K562 (cell line): ENCODE measurements around the gene TINAGL1. TPM values are rescaled to one million over a fixed set of nuclear protein-coding genes. Genes with fewer than 3 reads are reported as not detected.

Source experiments
- ATAC-seq: fragments of 200-7000 bp; cut with Tn5 transposase; 3 replicates; pipeline ENCODE4 v1.9.1; 2020; ENCODE audit warnings: moderate library complexity
- BruUV-seq: library from RNA; stranded (reverse); fragments of 400-500 nt; replicated peaks from 2 replicates; lab custom pipeline; 2021; lab: Mats Ljungman, UMichigan
- CTCF ChIA-PET: fragments of 300-600 bp; formaldehyde crosslinking; extraction: SDS; loops from one replicate; lab custom pipeline; 2021; ENCODE audit warnings: low intra/inter-chr PET ratio; lab: Yijun Ruan, JAX
- POLR2A ChIA-PET: fragments of 300-600, 350-650 bp; sonication (Branson Sonifier 250); formaldehyde crosslinking; extraction: SDS; loops from one replicate; lab custom pipeline; 2021; ENCODE audit warnings: antibody characterized with exemption, inconsistent platforms; lab: Yijun Ruan, JAX
- DNase-seq, 4 experiments: peaks; one replicate each; pipeline versions ENCODE4 v3.0.0 to v3.0.0-alpha.2; 2011 to 2018; ENCODE audit warnings: low spot score in 3 of 4, mixed read lengths in 3 of 4; ENCODE audit errors: extremely low read depth in 1 of 4
- FAIRE-seq: peaks from 2 replicates; lab custom pipeline; 2011; peaks lifted over from hg19 to GRCh38; lab: Jason Lieb, UNC
- H2AFZ ChIP-seq: 2 replicates; pipeline ENCODE4 v1.6.0; 2011; ENCODE audit warnings: low read depth, low read length, control low read depth, inconsistent platforms
- H3K27ac ChIP-seq: fragments of 200-600 bp; 3 replicates; pipeline ENCODE4 v1.8.0; 2011; ENCODE audit warnings: low read depth, mild to moderate bottlenecking, control low read depth, inconsistent platforms, low read length, moderate library complexity, mixed read lengths; ENCODE audit errors: extremely low read depth
- H3K27me3 ChIP-seq, 2 experiments: fragments of 300-600 bp in 1 of 2; 2 replicates in 1 of 2; 3 replicates in 1 of 2; pipeline versions ENCODE4 v1.6.0 to v1.8.0; 2011; ENCODE audit warnings: inconsistent platforms in 2 of 2, low read length in 2 of 2, mild to moderate bottlenecking in 1 of 2, mixed read lengths in 1 of 2, moderate library complexity in 1 of 2; ENCODE audit not compliant: control insufficient read depth in 2 of 2, insufficient read depth in 2 of 2
- H3K36me3 ChIP-seq: fragments of 300-600 bp; 3 replicates; pipeline ENCODE4 v1.8.0; 2011; ENCODE audit warnings: mild to moderate bottlenecking, low read length, inconsistent platforms; ENCODE audit not compliant: control insufficient read depth, insufficient read depth
- H3K4me1 ChIP-seq, 2 experiments: fragments of 200-600 bp in 1 of 2; replicated peaks in 1 of 2; 2 replicates in 1 of 2; 3 replicates in 1 of 2; pipeline versions ENCODE4 v1.5.1 to v1.8.0; 2011; ENCODE audit warnings: inconsistent platforms in 2 of 2, low read length in 2 of 2, mild to moderate bottlenecking in 1 of 2, mixed read lengths in 1 of 2, moderate library complexity in 1 of 2; ENCODE audit not compliant: control insufficient read depth in 2 of 2, insufficient read depth in 2 of 2
- H3K4me2 ChIP-seq: 2 replicates; pipeline ENCODE4 v1.6.1; 2011; ENCODE audit warnings: low read length, control low read depth, inconsistent platforms, mixed read lengths; ENCODE audit not compliant: insufficient read depth
- H3K4me3 ChIP-seq: fragments of 200-600 bp; sonication (generic), shearing (Covaris generic); 2 replicates; pipeline ENCODE4 v1.5.1; 2016; ENCODE audit warnings: control low read depth, inconsistent platforms
- H3K79me2 ChIP-seq: fragments of 200-600 bp; 3 replicates; pipeline ENCODE4 v1.8.0; 2011; ENCODE audit warnings: low read length, inconsistent platforms; ENCODE audit not compliant: control insufficient read depth, insufficient read depth
- H3K9ac ChIP-seq, 2 experiments: 2 replicates each; pipeline versions ENCODE4 v1.6.0 to v1.6.1; 2011; ENCODE audit warnings: low read depth in 2 of 2, low read length in 2 of 2, control low read depth in 1 of 2, inconsistent platforms in 1 of 2, mild to moderate bottlenecking in 1 of 2, mixed read lengths in 1 of 2; ENCODE audit not compliant: insufficient read depth in 1 of 2
- H3K9me1 ChIP-seq: one replicate; pipeline ENCODE4 v1.6.0; 2011; ENCODE audit warnings: inconsistent platforms, mild to moderate bottlenecking, low read length, moderate library complexity; ENCODE audit not compliant: control insufficient read depth, insufficient read depth
- H3K9me3 ChIP-seq: replicated peaks from 2 replicates; pipeline ENCODE4 v1.5.1; 2011; ENCODE audit warnings: low read depth, low read length, inconsistent platforms; ENCODE audit not compliant: control insufficient read depth, insufficient read depth
- H4K20me1 ChIP-seq: replicated peaks from 2 replicates; pipeline ENCODE4 v1.6.1; 2011; ENCODE audit warnings: low read length, inconsistent platforms, mixed read lengths; ENCODE audit not compliant: control insufficient read depth, insufficient read depth
- BRF2 ChIP-seq: IDR thresholded peaks from 3 replicates; pipeline ENCODE4 v1.6.1; 2011; ENCODE audit warnings: borderline replicate concordance, mild to moderate bottlenecking; ENCODE audit not compliant: insufficient read length, insufficient read depth
- HSF4 ChIP-seq: fragments of 250-450 bp; sonication (Bioruptor Pico); IDR thresholded peaks from 2 replicates; pipeline ENCODE4 v2.1.2; 2022; ENCODE audit warnings: mild to moderate bottlenecking, moderate library complexity, borderline replicate concordance
- LCOR ChIP-seq: sonication (generic); formaldehyde crosslinking; IDR thresholded peaks from 2 replicates; pipeline ENCODE4 v1.8.0; 2022; ENCODE audit warnings: mild to moderate bottlenecking, missing genetic modification reagents
- MAFG ChIP-seq: fragments of 450-650 bp; conservative IDR thresholded peaks from 2 replicates; pipeline ENCODE4 v1.6.1; 2016; ENCODE audit warnings: missing genetic modification characterization, missing compliant biosample characterization
- SMARCE1 ChIP-seq: fragments of 450-650 bp; IDR thresholded peaks from 2 replicates; pipeline ENCODE4 v1.7.1; 2016; ENCODE audit warnings: mild to moderate bottlenecking
- TEAD4 ChIP-seq, 2 experiments: sonication (generic) in 1 of 2; formaldehyde crosslinking in 1 of 2; IDR thresholded peaks; 2 replicates each; pipeline versions ENCODE4 v1.6.1 to v1.8.0; 2012 to 2022; ENCODE audit warnings: borderline replicate concordance in 1 of 2, inconsistent platforms in 1 of 2, low read length in 1 of 2, mild to moderate bottlenecking in 1 of 2, missing genetic modification reagents in 1 of 2
- TRIM24 ChIP-seq, 2 experiments: fragments of 450-650 bp; IDR thresholded peaks; 2 replicates each; pipeline ENCODE4 v1.6.1; 2016
- ZNF24 ChIP-seq: fragments of 450-650 bp; IDR thresholded peaks from 2 replicates; pipeline ENCODE4 v1.6.1; 2016
- ZNF384 ChIP-seq: IDR thresholded peaks from 2 replicates; pipeline ENCODE4 v1.6.1; 2012; ENCODE audit warnings: low read depth, low read length, improper control_type of control experiment
- ZNF512 ChIP-seq: IDR thresholded peaks from 2 replicates; pipeline ENCODE4 v1.6.1; 2016; ENCODE audit warnings: missing genetic modification characterization, missing compliant biosample characterization
- WGBS: fragments of 100-300 bp; shearing (Covaris generic); methylation state at CpG from one replicate; pipeline ENCODE4 v1.1.6; 2016; ENCODE audit warnings: low coverage, mixed read lengths; ENCODE audit not compliant: insufficient coverage; ENCODE audit errors: missing lambda C conversion rate; 5-methylcytosine and 5-hydroxymethylcytosine counted together
- in situ Hi-C: fragments of 300-500 bp; cut with MboI; formaldehyde crosslinking; loops from 4 replicates; pipeline ENCODE4 v1.15.0; 2018; ENCODE audit warnings: inconsistent platforms, mixed read lengths
- intact Hi-C: fragments of 100-400 bp; cut with micrococcal nuclease; formaldehyde crosslinking; loops from 2 replicates; pipeline ENCODE4 v1.14.2; 2022
- polyA plus RNA-seq, 8 experiments: library from polyadenylated mRNA; depleted of rRNA in 4 of 8; stranded (reverse) in 5 of 8; unstranded in 3 of 8; fragments of >200 nt; fragmentation: Nextera tagmentation in 2 of 8; fragmentation: Illumina TruSeq in 1 of 8; extraction: Ambion mirVana in 2 of 8; extraction: Trizol in 1 of 8; gene quantifications; 2 replicates each; pipeline versions ENCODE4 v1.2.1 to v1.2.3, GENCODE V29; 2011 to 2014; ENCODE audit warnings: inconsistent platforms in 1 of 8, missing spikeins in 1 of 8
- total RNA-seq, 7 experiments: library from RNA; depleted of rRNA in 6 of 7; stranded (reverse); fragments of >200 nt in 6 of 7; fragmentation: Illumina TruSeq in 2 of 7; extraction: Trizol in 2 of 7; gene quantifications; 2 replicates each; pipeline versions ENCODE4 v1.2.1 to v1.2.3, GENCODE V29; 2011 to 2021; ENCODE audit warnings: low replicate concordance in 1 of 7

The TINAGL1 gene
- total and polyA plus RNA-seq, 9 of the 15 experiments (the other 6 are each of a cell fraction or from before 2014, with no cell fraction given): 0.04 to 1.2 (median 0.07) TPM; not detected in 4

- DNase-seq (no peak), FAIRE-seq (no peak), ATAC-seq (no peak)
- no TSS peak for BruUV-seq
- Histone ChIP-seq H3K27me3 (peaks cover 23 to 43% of the 10 kb centered on the region in 2 experiments), H3K9me1 (no peaks in the 10 kb centered on the region), H3K79me2 (no peaks in the 10 kb centered on the region), H3K4me2 (no peak overlapping the region), H3K4me1 (peaks cover 0 to 10% of the 10 kb centered on the region in 2 experiments; a peak in 1 of 5 replicates), H3K9me3 (no peaks in the 10 kb centered on the region), H4K20me1 (peaks cover 5% of the 10 kb centered on the region), H3K9ac (no peak overlapping the region), H2AFZ (no peak overlapping the region), H3K27ac (no peak overlapping the region), H3K36me3 (no peaks in the 10 kb centered on the region), H3K4me3 (no peak overlapping the region)
- intact Hi-C loops (no loop called here), in situ Hi-C loops (no loop called here)
- ChIA-PET CTCF (interaction anchor here (0.7 to 3.6 kb wide), 9 partner anchors 21 to 409 kb away, joined by 3 to 25 read pairs (median 4); no protein-coding TSS in a partner anchor), POLR2A (interaction anchor here (0.6 to 0.9 kb wide), 3 partner anchors 11 to 27 kb away, joined by 3 read pairs; no protein-coding TSS in a partner anchor)
- 0% methylated on average over 5 of the region's 5 CpGs for WGBS
- TF ChIP-seq TRIM24 (IDR thresholded peaks at IDR 0.05): no peak
- TF ChIP-seq TEAD4 (IDR thresholded peaks at IDR 0.05; ENCODE audit: low read length): no peak
- TF ChIP-seq TEAD4 (CRISPR knock-in tag; IDR thresholded peaks at IDR 0.05; ENCODE audit: borderline replicate concordance): no peak
- TF ChIP-seq MAFG (tag): no peak
- no peak for TF ChIP-seq ZNF24
- no peak for TF ChIP-seq LCOR
- no peak for TF ChIP-seq HSF4 (CRISPR knock-in tag)
- TF ChIP-seq SMARCE1: no peak
- TF ChIP-seq BRF2: no peak
- TF ChIP-seq ZNF512 (tag): no peak
- no peak for TF ChIP-seq ZNF384
Measured at GRCh38 chr1:31593136-31593665, 16.9 kb downstream of the TINAGL1 start.
